Osteoblast (primary cell): Measurements from ENCODE around the gene BCOR. TPM values are rescaled to one million over a fixed set of nuclear protein-coding genes. Genes with fewer than 3 reads are reported as not detected.

Experiments used
- DNase-seq: peaks from one replicate; pipeline ENCODE4 v3.0.0; 2011; ENCODE audit warnings: low spot score, mixed read lengths; ENCODE audit not compliant: insufficient read length; ENCODE audit errors: missing footprints
- H2AFZ ChIP-seq: 2 replicates; pipeline ENCODE4 v1.6.0; 2011; ENCODE audit warnings: mild to moderate bottlenecking, low read length
- H3K27ac ChIP-seq: 2 replicates; pipeline ENCODE4 v1.5.1; 2011; ENCODE audit warnings: mild to moderate bottlenecking, low read depth, low read length, moderate library complexity
- H3K27me3 ChIP-seq: 2 replicates; pipeline ENCODE4 v1.6.0; 2012; ENCODE audit warnings: mild to moderate bottlenecking, control low read depth, inconsistent platforms, low read length, moderate library complexity; ENCODE audit not compliant: insufficient read depth
- H3K36me3 ChIP-seq: 2 replicates; pipeline ENCODE4 v1.5.1; 2011; ENCODE audit warnings: mild to moderate bottlenecking, low read length, control low read depth, moderate library complexity; ENCODE audit not compliant: insufficient read depth
- H3K4me1 ChIP-seq: 2 replicates; pipeline ENCODE4 v1.5.1; 2011; ENCODE audit warnings: mild to moderate bottlenecking, low read length, control low read depth, moderate library complexity; ENCODE audit not compliant: insufficient read depth
- H3K4me2 ChIP-seq: 2 replicates; pipeline ENCODE4 v1.6.0; 2011; ENCODE audit warnings: mild to moderate bottlenecking, low read length; ENCODE audit not compliant: insufficient read depth
- H3K4me3 ChIP-seq: fragments of 200-600 bp; sonication (generic); 3 replicates; pipeline ENCODE4 v1.5.1; 2012; ENCODE audit warnings: mild to moderate bottlenecking, low read length, inconsistent platforms; ENCODE audit not compliant: insufficient read depth
- H3K79me2 ChIP-seq: 2 replicates; pipeline ENCODE4 v1.6.0; 2012; ENCODE audit warnings: mild to moderate bottlenecking, low read length, control low read depth, inconsistent platforms; ENCODE audit not compliant: insufficient read depth
- H3K9me3 ChIP-seq: 2 replicates; pipeline ENCODE4 v1.5.1; 2011; ENCODE audit warnings: low read depth, low read length, control low read depth
- H4K20me1 ChIP-seq: 2 replicates; pipeline ENCODE4 v1.6.0; 2012; ENCODE audit warnings: mild to moderate bottlenecking, low read length, control low read depth; ENCODE audit not compliant: insufficient read depth
- CTCF ChIP-seq: IDR thresholded peaks from 2 replicates; pipeline ENCODE4 v1.5.1; 2011; ENCODE audit warnings: mild to moderate bottlenecking, low read depth, low read length, moderate library complexity; ENCODE audit errors: extremely low read depth
- total RNA-seq: library from RNA; depleted of rRNA; stranded (reverse); fragments of >200 nt; gene quantifications from 2 replicates; pipeline ENCODE4 v1.2.3, GENCODE V29; 2012

The BCOR gene
- total RNA-seq, 1 donor = 14.8 TPM

- Histone ChIP-seq H3K4me3 (no peak overlapping the region), H3K36me3 (no peaks in the 10 kb centered on the region), H3K79me2 (no peaks in the 10 kb centered on the region), H3K4me1 (peaks cover 9% of the 10 kb centered on the region), H3K9me3 (no peaks in the 10 kb centered on the region), H3K4me2 (no peak overlapping the region), H3K27ac (no peak overlapping the region), H2AFZ (no peak overlapping the region), H4K20me1 (no peaks in the 10 kb centered on the region), H3K27me3 (peaks cover 6% of the 10 kb centered on the region)
- DNase-seq = no peak
- TF ChIP-seq CTCF = no peak
Measured at GRCh38 chrX:40016749-40017148, 81.0 kb downstream of the BCOR start.

GRCh38 chrX:40015693-40016092, 82.1 kb downstream of the BCOR start:
- Histone ChIP-seq H4K20me1 (no peaks in the 10 kb centered on the region), H3K9me3 (no peaks in the 10 kb centered on the region), H3K79me2 (no peaks in the 10 kb centered on the region), H3K4me3 (no peak overlapping the region), H3K27ac (no peak overlapping the region), H3K4me1 (peaks cover 13% of the 10 kb centered on the region), H3K4me2 (no peak overlapping the region), H3K27me3 (peaks cover 11% of the 10 kb centered on the region), H2AFZ (no peak overlapping the region), H3K36me3 (no peaks in the 10 kb centered on the region)
- peak; percentile 54 for DNase-seq
- TF ChIP-seq CTCF = no peak

GRCh38 chrX:40013266-40014195, 84.2 kb downstream of the BCOR start:
- Histone ChIP-seq H3K36me3 (no peaks in the 10 kb centered on the region), H4K20me1 (no peaks in the 10 kb centered on the region), H3K79me2 (no peaks in the 10 kb centered on the region), H2AFZ (no peak overlapping the region), H3K27me3 (peaks cover 14% of the 10 kb centered on the region), H3K4me1 (peaks cover 13% of the 10 kb centered on the region), H3K27ac (peak overlapping the region; percentile 83), H3K4me3 (peak overlapping the region; percentile 73), H3K9me3 (no peaks in the 10 kb centered on the region), H3K4me2 (peak overlapping the region; percentile 80)
- TF ChIP-seq CTCF = no peak
- peak; percentile 84 for DNase-seq

- H3K4me1 ChIP-seq = peaks cover 13% of the 10 kb centered on the region
- peak overlapping the region; percentile 59 for H2AFZ ChIP-seq
- H3K4me3 ChIP-seq = peak overlapping the region; percentile 73
- peaks cover 19% of the 10 kb centered on the region for H3K27me3 ChIP-seq
- H3K79me2 ChIP-seq = no peaks in the 10 kb centered on the region
- TF ChIP-seq CTCF = no peak
- peak overlapping the region; percentile 80 for H3K4me2 ChIP-seq
- DNase-seq = peak; percentile 92
- no peaks in the 10 kb centered on the region for H3K36me3 ChIP-seq
- H3K27ac ChIP-seq = peak overlapping the region; percentile 83
- no peaks in the 10 kb centered on the region for H3K9me3 ChIP-seq
- no peaks in the 10 kb centered on the region for H4K20me1 ChIP-seq
Measured at GRCh38 chrX:40012868-40013265, 84.9 kb downstream of the BCOR start.
